PC-3 (cell line): ENCODE results near the gene BRD9. TPM values are rescaled to one million over a fixed set of nuclear protein-coding genes. Genes with fewer than 3 reads are reported as not detected.

ENCODE experiments used
- ATAC-seq: fragments of 200-7000 bp; cut with Tn5 transposase; 2 replicates; pipeline ENCODE4 v1.9.1; 2020; ENCODE audit warnings: mild to moderate bottlenecking, moderate library complexity
- BruUV-seq: library from RNA; stranded (reverse); fragments of 400-500 nt; replicated peaks from 2 replicates; lab custom pipeline; 2021; lab: Mats Ljungman, UMichigan
- CTCF ChIA-PET: fragments of 300-600 bp; sonication (Branson Sonifier 250); formaldehyde crosslinking; loops from one replicate; lab custom pipeline; 2022; ENCODE audit warnings: antibody characterized with exemption; lab: Charles Lee
- POLR2A ChIA-PET: fragments of 300-600 bp; sonication (Branson Sonifier 250); formaldehyde crosslinking; loops from one replicate; lab custom pipeline; 2022; ENCODE audit warnings: antibody characterized with exemption; ENCODE audit not compliant: unreplicated experiment; lab: Charles Lee
- DNase-seq: peaks from one replicate; pipeline ENCODE4 v3.0.0-alpha.2; 2015
- H2AFZ ChIP-seq: fragments of 300-600 bp; sonication (generic); 2 replicates; pipeline ENCODE4 v1.6.0; 2016; ENCODE audit warnings: antibody characterized with exemption, low read length
- H3F3A ChIP-seq: fragments of 300-600 bp; sonication (generic); one replicate; pipeline ENCODE4 v1.6.0; 2017; ENCODE audit warnings: antibody characterized with exemption, low read length, control low read depth, mild to moderate bottlenecking; ENCODE audit not compliant: unreplicated experiment
- H3K27ac ChIP-seq: fragments of 300-600 bp; sonication (generic); 2 replicates; pipeline ENCODE4 v1.5.1; 2016; ENCODE audit warnings: mild to moderate bottlenecking, low read length
- H3K27me3 ChIP-seq: fragments of 300-600 bp; sonication (generic); 2 replicates; pipeline ENCODE4 v1.6.1; 2016; ENCODE audit warnings: low read length, mixed read lengths
- H3K36me3 ChIP-seq: fragments of 300-600 bp; sonication (generic); 2 replicates; pipeline ENCODE4 v1.6.1; 2016; ENCODE audit warnings: low read depth, mixed run types, low read length, mixed read lengths
- H3K4me1 ChIP-seq: fragments of 300-600 bp; sonication (generic); 2 replicates; pipeline ENCODE4 v1.5.1; 2016; ENCODE audit warnings: low read length; ENCODE audit not compliant: insufficient read depth
- H3K4me2 ChIP-seq: fragments of 300-600 bp; sonication (generic); 2 replicates; pipeline ENCODE4 v1.6.0; 2016; ENCODE audit warnings: low read length
- H3K4me3 ChIP-seq: fragments of 300-600 bp; sonication (generic); 2 replicates; pipeline ENCODE4 v1.5.1; 2016; ENCODE audit warnings: mild to moderate bottlenecking, low read length, mixed read lengths
- H3K79me2 ChIP-seq: fragments of 300-600 bp; sonication (generic); 2 replicates; pipeline ENCODE4 v1.6.1; 2017; ENCODE audit warnings: low read length, mixed read lengths
- H3K9ac ChIP-seq: fragments of 300-600 bp; sonication (generic); 2 replicates; pipeline ENCODE4 v1.6.0; 2016; ENCODE audit warnings: mild to moderate bottlenecking, low read length
- H3K9me2 ChIP-seq: fragments of 300-600 bp; sonication (generic); replicated peaks from 2 replicates; pipeline ENCODE4 v1.6.1; 2016; ENCODE audit warnings: mixed run types, low read length, mixed read lengths
- H3K9me3 ChIP-seq: fragments of 300-600 bp; sonication (generic); 2 replicates; pipeline ENCODE4 v1.6.1; 2016; ENCODE audit warnings: low read length, mixed read lengths
- H4K20me1 ChIP-seq: fragments of 300-600 bp; sonication (generic); 2 replicates; pipeline ENCODE4 v1.6.1; 2016; ENCODE audit warnings: low read length, mixed read lengths
- CTCF ChIP-seq: fragments of 300-600 bp; sonication (generic); conservative IDR thresholded peaks from 2 replicates; pipeline ENCODE4 v1.5.1; 2017; ENCODE audit warnings: antibody characterized with exemption, low read depth, mild to moderate bottlenecking, low read length
- EZH2 ChIP-seq: fragments of 300-600 bp; sonication (generic); IDR thresholded peaks from one replicate; pipeline ENCODE4 v1.6.1; 2017; ENCODE audit warnings: antibody characterized with exemption, mild to moderate bottlenecking, low read length; ENCODE audit not compliant: unreplicated experiment
- EZH2phosphoT487 ChIP-seq: fragments of 300-600 bp; sonication (generic); IDR thresholded peaks from 2 replicates; pipeline ENCODE4 v1.6.1; 2018; ENCODE audit warnings: mild to moderate bottlenecking, antibody characterized with exemption, low read length, borderline replicate concordance
- intact Hi-C: fragments of 100-400 bp; cut with micrococcal nuclease; formaldehyde crosslinking; loops from 2 replicates; pipeline ENCODE4 v1.9.0; 2023
- total RNA-seq: library from RNA; depleted of rRNA; stranded (reverse); fragments of >200 nt; gene quantifications from 2 replicates; pipeline ENCODE4 v1.2.3, GENCODE V29; 2014

The BRD9 gene
- total RNA-seq, 1 experiment from 2014 or later = 50.4 TPM

GRCh38 chr5:876398-877365 lies 15.9 kb downstream of the BRD9 start:
- no peak for DNase-seq
- POLR2A ChIA-PET = no interaction called here
- Histone ChIP-seq H3K9me2 (no peaks in the 10 kb centered on the region), H4K20me1 (no peaks in the 10 kb centered on the region), H3K27ac (no peak overlapping the region), H3K4me1 (no peaks in the 10 kb centered on the region), H3K4me2 (no peak overlapping the region), H3K4me3 (no peak overlapping the region), H3K9ac (no peak overlapping the region), H3K36me3 (peaks cover 60% of the 10 kb centered on the region), H2AFZ (no peak overlapping the region), H3F3A (no peaks in the 10 kb centered on the region), H3K79me2 (peaks cover 10% of the 10 kb centered on the region; the same call in 1 of the 2 replicates), H3K27me3 (no peaks in the 10 kb centered on the region), H3K9me3 (no peaks in the 10 kb centered on the region)
- intact Hi-C loops = no loop called here
- ATAC-seq = no peak
- CTCF ChIA-PET = no interaction called here
- no peak for TF ChIP-seq EZH2phosphoT487
- TF ChIP-seq EZH2 = no peak
- no peak for TF ChIP-seq CTCF
- no TSS peak for BruUV-seq

- Histone ChIP-seq H3K9me2 (no peaks in the 10 kb centered on the region), H3K36me3 (peaks cover 60% of the 10 kb centered on the region), H3K4me1 (no peaks in the 10 kb centered on the region), H3K9ac (no peak overlapping the region), H3F3A (no peaks in the 10 kb centered on the region), H3K27ac (no peak overlapping the region), H4K20me1 (no peaks in the 10 kb centered on the region), H3K9me3 (no peaks in the 10 kb centered on the region), H2AFZ (no peak overlapping the region), H3K4me2 (no peak overlapping the region), H3K4me3 (no peak overlapping the region), H3K79me2 (0 out of 2 replicates have a peak, but pooled peaks cover 2% of the 10 kb centered on the region), H3K27me3 (no peaks in the 10 kb centered on the region)
- ChIA-PET POLR2A (no interaction called here), CTCF (no interaction called here)
- DNase-seq (no peak), ATAC-seq (no peak)
- intact Hi-C loops = no loop called here
- BruUV-seq = no TSS peak
- no peak for TF ChIP-seq EZH2
- TF ChIP-seq CTCF = no peak
- TF ChIP-seq EZH2phosphoT487 = no peak
Measured at GRCh38 chr5:875931-876330, 16.7 kb downstream of the BRD9 start.

GRCh38 chr5:873328-873727 lies 19.3 kb downstream of the BRD9 start:
- intact Hi-C loops = no loop called here
- H3K36me3 ChIP-seq = peaks cover 83% of the 10 kb centered on the region

More at GRCh38 chr5:873328-873727, 19.3 kb downstream of the BRD9 start:
- TF ChIP-seq CTCF (no peak), EZH2phosphoT487 (no peak), EZH2 (no peak)
- Histone ChIP-seq H4K20me1 (no peaks in the 10 kb centered on the region), H2AFZ (no peak overlapping the region), H3K9me2 (no peaks in the 10 kb centered on the region), H3K79me2 (no peaks in the 10 kb centered on the region), H3K27ac (no peak overlapping the region), H3K27me3 (no peaks in the 10 kb centered on the region), H3K9me3 (no peaks in the 10 kb centered on the region), H3K4me3 (no peak overlapping the region), H3F3A (no peaks in the 10 kb centered on the region), H3K9ac (no peak overlapping the region), H3K4me2 (no peak overlapping the region), H3K4me1 (no peaks in the 10 kb centered on the region)
- DNase-seq (no peak), ATAC-seq (no peak)
- CTCF ChIA-PET = no interaction called here
- BruUV-seq = no TSS peak
- POLR2A ChIA-PET = no interaction called here
